T-helper 1 cell treated with Interleukin-12 subunit alpha and Interleukin-12 subunit beta and Interleukin-4 antibody, amounts not matched to agents 30 μg/mL and 1 μg/mL, for 36 hours (primary cell): Measurements from ENCODE around the gene TTLL3.
A peak's percentile ranks its signal among the peaks of the same experiment; 100 is the strongest.
"Not testable (repeated sequence)": the region's sequence is repeated elsewhere in the genome, so short reads cannot be mapped to it uniquely, and the experiment has no call there.

Experiments used
- H3K27ac Mint-ChIP-seq: one replicate; pipeline ENCODE4 v1.8.0; 2021; ENCODE audit warnings: mild to moderate bottlenecking, mixed read lengths
- H3K27me3 Mint-ChIP-seq: one replicate; pipeline ENCODE4 v1.8.0; 2021; ENCODE audit warnings: low read depth, mixed read lengths
- H3K36me3 Mint-ChIP-seq: one replicate; pipeline ENCODE4 v1.8.0; 2021; ENCODE audit warnings: low read depth, mixed read lengths
- H3K4me1 Mint-ChIP-seq: one replicate; pipeline ENCODE4 v1.8.0; 2021; ENCODE audit warnings: low read depth, mixed read lengths
- H3K4me3 Mint-ChIP-seq: one replicate; pipeline ENCODE4 v1.8.0; 2021; ENCODE audit warnings: mild to moderate bottlenecking, moderate library complexity, mixed read lengths
- H3K9me3 Mint-ChIP-seq: one replicate; pipeline ENCODE4 v1.8.0; 2021; ENCODE audit warnings: mixed read lengths

The TTLL3 gene

GRCh38 chr3:9828801-9829755 lies 19.0 kb downstream of the TTLL3 start:
- Mint-ChIP-seq H3K4me1 (peaks cover 3% of the 10 kb centered on the region), H3K27ac (no peak overlapping the region), H3K9me3 (no peaks in the 10 kb centered on the region), H3K27me3 (no peaks in the 10 kb centered on the region), H3K4me3 (no peak overlapping the region), H3K36me3 (peaks cover 13% of the 10 kb centered on the region)

GRCh38 chr3:9831253-9831652 lies 21.2 kb downstream of the TTLL3 start:
- Mint-ChIP-seq H3K9me3 (no peaks in the 10 kb centered on the region), H3K4me3 (no peak overlapping the region), H3K4me1 (peaks cover 3% of the 10 kb centered on the region), H3K36me3 (peaks cover 21% of the 10 kb centered on the region), H3K27ac (no peak overlapping the region), H3K27me3 (no peaks in the 10 kb centered on the region)

DNA sequence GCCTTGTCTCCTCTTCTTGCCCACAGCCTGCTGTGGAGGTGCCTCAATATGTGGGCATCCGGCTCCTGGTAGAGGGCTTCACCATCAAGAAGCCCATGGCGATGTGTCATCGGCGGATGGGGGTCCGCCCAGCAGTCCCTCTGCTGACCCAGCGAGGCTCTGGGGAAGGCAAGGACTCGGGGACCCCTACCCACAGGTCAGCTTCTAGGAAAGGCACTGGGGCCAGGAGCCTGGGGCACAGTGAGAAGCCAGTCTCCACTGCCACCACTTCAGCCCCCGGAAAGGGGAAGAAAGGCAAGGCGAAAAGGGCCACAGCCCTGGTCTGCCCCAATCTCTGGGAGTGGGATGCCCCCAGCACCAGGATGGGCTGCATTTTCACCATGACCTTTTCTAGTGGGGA lies 23.0 kb downstream of the TTLL3 start:
- H3K36me3 Mint-ChIP-seq = peaks cover 16% of the 10 kb centered on the region

GRCh38 chr3:9834520-9835380 lies 24.7 kb downstream of the TTLL3 start:
- Mint-ChIP-seq H3K4me1 (no peaks in the 10 kb centered on the region), H3K27me3 (no peaks in the 10 kb centered on the region), H3K36me3 (peaks cover 16% of the 10 kb centered on the region), H3K9me3 (no peaks in the 10 kb centered on the region), H3K27ac (no peak overlapping the region), H3K4me3 (no peak overlapping the region)

More for the DNA sequence above, 23.0 kb downstream of the TTLL3 start:
- no peaks in the 10 kb centered on the region for H3K27me3 Mint-ChIP-seq
- no peak overlapping the region for H3K27ac Mint-ChIP-seq
- H3K4me1 Mint-ChIP-seq = no peaks in the 10 kb centered on the region
- no peak overlapping the region for H3K4me3 Mint-ChIP-seq
- H3K9me3 Mint-ChIP-seq = no peaks in the 10 kb centered on the region

GRCh38 chr3:9837701-9838582 lies 27.9 kb downstream of the TTLL3 start:
- no peak overlapping the region for H3K27ac Mint-ChIP-seq
- no peaks in the 10 kb centered on the region for H3K9me3 Mint-ChIP-seq
- peaks cover 6% of the 10 kb centered on the region for H3K4me1 Mint-ChIP-seq
- H3K27me3 Mint-ChIP-seq = no peaks in the 10 kb centered on the region
- H3K36me3 Mint-ChIP-seq = peaks cover 25% of the 10 kb centered on the region
- H3K4me3 Mint-ChIP-seq = no peak overlapping the region

- Mint-ChIP-seq H3K27ac (no peak overlapping the region), H3K36me3 (peaks cover 25% of the 10 kb centered on the region), H3K9me3 (no peaks in the 10 kb centered on the region), H3K4me1 (peaks cover 7% of the 10 kb centered on the region), H3K27me3 (no peaks in the 10 kb centered on the region), H3K4me3 (no peak overlapping the region)
Measured at GRCh38 chr3:9838856-9839255, 28.8 kb downstream of the TTLL3 start.

- H3K27me3 Mint-ChIP-seq = no peaks in the 10 kb centered on the region
- no peak overlapping the region for H3K4me3 Mint-ChIP-seq
- peaks cover 12% of the 10 kb centered on the region for H3K4me1 Mint-ChIP-seq
- H3K9me3 Mint-ChIP-seq = no peaks in the 10 kb centered on the region
- H3K27ac Mint-ChIP-seq = no peak overlapping the region
- peaks cover 18% of the 10 kb centered on the region for H3K36me3 Mint-ChIP-seq
Measured at GRCh38 chr3:9841015-9841414, 31.0 kb downstream of the TTLL3 start.

- no peaks in the 10 kb centered on the region for H3K9me3 Mint-ChIP-seq
- H3K4me1 Mint-ChIP-seq = peaks cover 12% of the 10 kb centered on the region
- H3K27ac Mint-ChIP-seq = peak within 1 kb of the TSS; percentile 88
- peak within 1 kb of the TSS; percentile 98 for H3K4me3 Mint-ChIP-seq
- H3K36me3 Mint-ChIP-seq = peaks cover 14% of the 10 kb centered on the region
- H3K27me3 Mint-ChIP-seq = no peaks in the 10 kb centered on the region
Measured at GRCh38 chr3:9843715-9844438, 33.8 kb downstream of the TTLL3 start, which contains the start of gene RPUSD3. Gene RPUSD3, minus strand, starts transcription at chr3:9844008. Its CDS starts 18 bp downstream, at chr3:9843990.

DNA sequence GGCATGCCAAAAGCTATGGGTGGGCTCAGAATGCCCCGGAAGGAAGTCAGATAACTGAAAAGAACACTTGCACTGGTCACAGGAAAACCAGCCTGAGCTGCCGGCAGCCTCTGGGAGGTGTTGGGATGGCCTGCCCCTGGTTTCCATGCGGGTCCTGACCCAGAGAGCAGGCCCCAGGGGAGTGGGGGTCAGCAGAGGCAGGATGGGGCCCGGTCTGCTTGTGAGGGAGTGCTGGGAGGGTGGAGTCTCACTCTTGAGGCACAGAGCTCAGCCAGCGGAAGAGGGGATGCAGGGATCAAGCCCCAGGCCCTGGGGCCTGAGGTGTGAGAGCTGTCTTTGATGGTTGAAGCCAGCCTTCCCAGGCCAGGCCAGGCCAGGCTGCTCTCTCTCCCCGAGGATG lies 36.2 kb downstream of the TTLL3 start:
- Mint-ChIP-seq H3K27ac (no peak overlapping the region), H3K4me3 (no peak overlapping the region), H3K36me3 (peaks cover 10% of the 10 kb centered on the region), H3K9me3 (no peaks in the 10 kb centered on the region), H3K4me1 (peaks cover 12% of the 10 kb centered on the region), H3K27me3 (peaks cover 8% of the 10 kb centered on the region)

DNA sequence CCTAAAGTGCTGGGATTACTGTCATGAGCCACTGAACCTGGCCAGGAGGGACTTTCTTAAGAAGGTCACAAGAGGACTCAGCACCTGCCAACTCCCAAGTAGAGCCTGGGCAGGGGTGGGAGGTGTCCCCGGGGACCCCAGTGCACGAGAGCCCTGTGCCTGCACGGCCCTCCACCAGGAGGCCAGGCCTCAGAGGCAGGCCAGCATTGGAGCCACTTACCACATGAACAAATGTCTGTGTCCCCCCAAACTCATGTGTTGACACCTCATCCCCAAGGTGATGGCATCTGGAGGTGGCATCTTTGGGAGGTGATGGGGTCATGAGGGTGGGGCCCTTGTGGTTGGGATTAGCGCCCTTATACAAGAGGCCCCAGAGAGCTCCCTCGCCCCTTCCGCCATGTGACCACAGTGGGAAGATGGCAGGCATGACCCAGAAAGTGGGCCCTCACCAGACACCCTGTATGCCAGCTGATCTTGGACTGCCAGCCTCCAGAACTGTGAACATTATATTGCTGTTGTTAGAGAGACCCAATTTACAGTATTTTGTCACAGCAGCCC lies 36.9 kb downstream of the TTLL3 start:
- H3K27me3 Mint-ChIP-seq = peaks cover 16% of the 10 kb centered on the region
- no peak overlapping the region for H3K27ac Mint-ChIP-seq
- H3K36me3 Mint-ChIP-seq = peaks cover 5% of the 10 kb centered on the region
- no peaks in the 10 kb centered on the region for H3K9me3 Mint-ChIP-seq
- H3K4me1 Mint-ChIP-seq = peaks cover 11% of the 10 kb centered on the region
- H3K4me3 Mint-ChIP-seq = no peak overlapping the region

DNA sequence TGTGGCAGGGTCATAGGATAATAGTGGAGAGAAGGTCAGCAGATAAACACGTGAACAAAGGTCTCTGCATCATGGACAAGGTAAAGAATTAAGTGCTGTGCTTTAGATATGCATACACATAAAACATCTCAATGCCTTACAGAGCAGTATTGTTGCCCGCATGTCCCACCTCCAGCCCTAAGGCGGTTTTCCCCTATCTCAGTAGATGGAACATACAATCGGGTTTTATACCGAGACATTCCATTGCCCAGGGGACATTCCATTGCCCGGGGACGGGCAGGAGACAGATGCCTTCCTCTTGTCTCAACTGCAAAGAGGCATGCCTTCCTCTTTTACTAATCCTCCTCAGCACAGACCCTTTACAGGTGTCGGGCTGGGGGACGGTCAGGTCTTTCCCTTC lies 37.8 kb downstream of the TTLL3 start:
- not testable (repeated sequence) for H3K9me3 Mint-ChIP-seq, H3K27ac Mint-ChIP-seq, H3K4me1 Mint-ChIP-seq, H3K36me3 Mint-ChIP-seq, H3K4me3 Mint-ChIP-seq
- H3K27me3 Mint-ChIP-seq = peaks cover 20% of the 10 kb centered on the region

GRCh38 chr3:9848860-9849259 lies 38.8 kb downstream of the TTLL3 start:
- H3K9me3 Mint-ChIP-seq, H3K4me3 Mint-ChIP-seq, H3K27ac Mint-ChIP-seq, H3K36me3 Mint-ChIP-seq, H3K4me1 Mint-ChIP-seq: not testable (repeated sequence)
- H3K27me3 Mint-ChIP-seq = peaks cover 27% of the 10 kb centered on the region

- H3K4me1 Mint-ChIP-seq, H3K9me3 Mint-ChIP-seq, H3K4me3 Mint-ChIP-seq, H3K36me3 Mint-ChIP-seq, H3K27ac Mint-ChIP-seq: not testable (repeated sequence)
- H3K27me3 Mint-ChIP-seq = peaks cover 35% of the 10 kb centered on the region
Measured at GRCh38 chr3:9851383-9851782, 41.3 kb downstream of the TTLL3 start.
